Esophagus squamous epithelium (tissue), 5 donors: ENCODE results near the gene ABCF3. TPM values are rescaled to one million over a fixed set of nuclear protein-coding genes. Genes with fewer than 3 reads are reported as not detected.

Experiments used
- DNase-seq: peaks from one replicate; lab custom pipeline; 2025; lab: John Stamatoyannopoulos, UW
- H3K27ac ChIP-seq, 4 donors: fragments of 200-600 bp; sonication (generic); one replicate each; pipeline ENCODE4 v1.5.1; 2016 to 2019; ENCODE audit warnings: mild to moderate bottlenecking in 1 of 4
- H3K27me3 ChIP-seq, 4 donors: fragments of 200-600 bp; sonication (generic); 1 replicate in 3 of 4; 2 replicates in 1 of 4; pipeline versions ENCODE4 v1.5.1 to v1.6.0; 2017 to 2021; ENCODE audit warnings: antibody characterized with exemption in 1 of 4
- H3K36me3 ChIP-seq, 3 donors: fragments of 200-600 bp; sonication (generic); one replicate each; pipeline ENCODE4 v1.5.1; 2016 to 2019
- H3K4me1 ChIP-seq, 3 donors: fragments of 200-600 bp; sonication (generic); one replicate each; pipeline ENCODE4 v1.5.1; 2017 to 2019
- H3K4me3 ChIP-seq, 4 donors: fragments of 200-600 bp; sonication (generic); 1 replicate in 3 of 4; 2 replicates in 1 of 4; pipeline ENCODE4 v1.5.1; 2016 to 2019; ENCODE audit warnings: mild to moderate bottlenecking in 2 of 4, moderate library complexity in 1 of 4
- H3K9me3 ChIP-seq, 3 donors: fragments of 200-600 bp; sonication (generic); one replicate each; pipeline ENCODE4 v1.5.1; 2016 to 2019
- POLR2A ChIP-seq, 4 donors: fragments of 450-650 bp; IDR thresholded peaks; one replicate each; pipeline ENCODE4 v1.6.1; 2017; ENCODE audit warnings: antibody characterized with exemption in 4 of 4, mild to moderate bottlenecking in 4 of 4, moderate library complexity in 3 of 4
- WGBS, 2 donors: methylation state at CpG; one replicate each; pipeline ENCODE4 v1.1.5; 2018; 5-methylcytosine and 5-hydroxymethylcytosine counted together
- intact Hi-C: fragments of 100-400 bp; cut with DNase I; formaldehyde crosslinking; loops from one replicate; pipeline ENCODE4 v1.15.0; 2022
- total RNA-seq, 4 donors: library from RNA; depleted of rRNA; stranded (reverse); fragments of >200 nt; gene quantifications; one replicate each; pipeline ENCODE4 v1.1.0, GENCODE V29; 2016
- TF ChIP-seq, protein P1 (sequence below), 6 experiments: fragments of 450-650 bp in 4 of 6; fragments of 200-600 bp in 2 of 6; sonication (generic) in 2 of 6; IDR thresholded peaks; one replicate each; pipeline ENCODE4 v1.5.1; 2016 to 2019; ENCODE audit warnings: antibody characterized with exemption in 6 of 6, mild to moderate bottlenecking in 4 of 6, moderate library complexity in 4 of 6
- donor health status: DM: yes; HTN: yes; CAD: no.

ABCF3 gene
- total RNA-seq, 4 donors from 2014 or later = 31.4 to 63.1 (median 40.5) TPM

DNA sequence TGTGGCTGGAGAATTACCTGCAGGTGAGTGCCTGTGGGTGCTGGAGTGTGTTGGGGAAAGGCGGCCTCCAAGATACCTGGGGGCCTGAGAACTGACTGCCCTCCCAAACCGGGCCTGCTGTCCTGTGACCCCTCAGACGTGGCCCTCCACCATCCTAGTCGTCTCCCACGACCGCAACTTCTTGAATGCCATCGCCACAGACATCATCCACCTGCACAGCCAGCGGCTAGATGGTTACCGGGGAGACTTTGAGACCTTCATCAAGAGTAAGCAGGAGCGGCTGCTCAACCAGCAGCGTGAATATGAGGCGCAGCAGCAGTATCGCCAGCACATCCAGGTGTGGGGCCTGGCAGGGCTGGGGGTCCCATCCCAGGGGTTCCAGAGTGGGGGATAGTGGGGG is 3.4 kb downstream of the ABCF3 start:
- Histone ChIP-seq H3K4me3 (no peak overlapping the region), H3K9me3 (no peaks in the 10 kb centered on the region), H3K27ac (no peak overlapping the region), H3K27me3 (no peaks in the 10 kb centered on the region), H3K4me1 (peaks cover 16 to 38% (median 21%) of the 10 kb centered on the region in 3 donors), H3K36me3 (peaks cover 31 to 76% (median 61%) of the 10 kb centered on the region in 3 donors)
- no peak for TF ChIP-seq POLR2A (IDR thresholded peaks at IDR 0.05)
- TF ChIP-seq, protein P1, sequence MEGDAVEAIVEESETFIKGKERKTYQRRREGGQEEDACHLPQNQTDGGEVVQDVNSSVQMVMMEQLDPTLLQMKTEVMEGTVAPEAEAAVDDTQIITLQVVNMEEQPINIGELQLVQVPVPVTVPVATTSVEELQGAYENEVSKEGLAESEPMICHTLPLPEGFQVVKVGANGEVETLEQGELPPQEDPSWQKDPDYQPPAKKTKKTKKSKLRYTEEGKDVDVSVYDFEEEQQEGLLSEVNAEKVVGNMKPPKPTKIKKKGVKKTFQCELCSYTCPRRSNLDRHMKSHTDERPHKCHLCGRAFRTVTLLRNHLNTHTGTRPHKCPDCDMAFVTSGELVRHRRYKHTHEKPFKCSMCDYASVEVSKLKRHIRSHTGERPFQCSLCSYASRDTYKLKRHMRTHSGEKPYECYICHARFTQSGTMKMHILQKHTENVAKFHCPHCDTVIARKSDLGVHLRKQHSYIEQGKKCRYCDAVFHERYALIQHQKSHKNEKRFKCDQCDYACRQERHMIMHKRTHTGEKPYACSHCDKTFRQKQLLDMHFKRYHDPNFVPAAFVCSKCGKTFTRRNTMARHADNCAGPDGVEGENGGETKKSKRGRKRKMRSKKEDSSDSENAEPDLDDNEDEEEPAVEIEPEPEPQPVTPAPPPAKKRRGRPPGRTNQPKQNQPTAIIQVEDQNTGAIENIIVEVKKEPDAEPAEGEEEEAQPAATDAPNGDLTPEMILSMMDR (IDR thresholded peaks at IDR 0.05) = no peak
- intact Hi-C loops = no loop called here
- no peak for DNase-seq
- 95 to 97% methylated on average over 6 to 8 of the region's 13 CpGs for WGBS, 2 donors

DNA sequence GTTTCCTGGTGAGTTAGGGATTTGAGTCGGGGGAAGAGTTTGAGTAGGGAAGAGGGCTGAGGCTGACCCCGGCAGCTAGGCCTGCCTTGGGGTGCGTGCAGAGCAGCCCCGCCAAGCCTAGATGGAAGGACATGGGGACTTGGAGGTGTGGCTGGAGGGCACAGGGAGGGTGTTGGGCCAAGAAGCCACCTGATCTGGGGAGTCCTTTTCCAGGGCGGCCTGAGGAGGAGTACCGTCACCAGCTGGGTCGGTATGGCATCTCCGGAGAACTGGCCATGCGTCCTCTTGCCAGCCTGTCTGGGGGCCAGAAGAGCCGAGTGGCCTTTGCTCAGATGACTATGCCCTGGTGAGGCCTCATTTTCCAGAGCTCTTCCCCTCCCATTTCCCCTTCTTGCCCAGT is 6.9 kb downstream of the ABCF3 start:
- Histone ChIP-seq H3K9me3 (no peaks in the 10 kb centered on the region), H3K36me3 (peaks cover 31 to 89% (median 67%) of the 10 kb centered on the region in 3 donors), H3K4me3 (no peak overlapping the region), H3K27me3 (no peaks in the 10 kb centered on the region), H3K4me1 (peaks cover 0 to 11% (median 0%) of the 10 kb centered on the region in 3 donors), H3K27ac (no peak overlapping the region)
- DNase-seq = no peak
- TF ChIP-seq POLR2A (IDR thresholded peaks at IDR 0.05) = no peak
- TF ChIP-seq, protein P1 (IDR thresholded peaks at IDR 0.05) = no peak
- intact Hi-C loops = no loop called here
- whole genome bisulfite sequencing, 2 donors = 87 to 95% methylated on average over 6 to 9 of the region's 10 CpGs

- no peaks in the 10 kb centered on the region for H3K4me1 ChIP-seq
- H3K27me3 ChIP-seq = no peaks in the 10 kb centered on the region
- no peaks in the 10 kb centered on the region for H3K9me3 ChIP-seq
- intact Hi-C loops = no loop called here
- no peak overlapping the region for H3K27ac ChIP-seq
- DNase-seq = no peak
- WGBS, 2 donors = 89% methylated on average over 8 to 9 of the region's 9 CpGs
- TF ChIP-seq POLR2A (IDR thresholded peaks at IDR 0.05) = no peak
- TF ChIP-seq, protein P1 (IDR thresholded peaks at IDR 0.05) = no peak
- peaks cover 31 to 78% (median 58%) of the 10 kb centered on the region in 3 donors for H3K36me3 ChIP-seq
- no peak overlapping the region for H3K4me3 ChIP-seq
These were observed 8.1 kb downstream of the ABCF3 start for GRCh38 chr3:184193991-184194539.

- Histone ChIP-seq H3K36me3 (peaks cover 22 to 53% (median 35%) of the 10 kb centered on the region in 3 donors), H3K9me3 (no peaks in the 10 kb centered on the region), H3K27me3 (no peaks in the 10 kb centered on the region), H3K4me3 (no peak overlapping the region), H3K27ac (no peak overlapping the region), H3K4me1 (no peaks in the 10 kb centered on the region)
- DNase-seq = no peak
- 75 to 79% methylated on average over 2 to 4 of the region's 6 CpGs for WGBS, 2 donors
- intact Hi-C loops = no loop called here
- TF ChIP-seq, protein P1 (IDR thresholded peaks at IDR 0.05) = no peak
- no peak for TF ChIP-seq POLR2A (IDR thresholded peaks at IDR 0.05)
These were observed 10.5 kb downstream of the ABCF3 start for GRCh38 chr3:184196536-184196935.

DNA sequence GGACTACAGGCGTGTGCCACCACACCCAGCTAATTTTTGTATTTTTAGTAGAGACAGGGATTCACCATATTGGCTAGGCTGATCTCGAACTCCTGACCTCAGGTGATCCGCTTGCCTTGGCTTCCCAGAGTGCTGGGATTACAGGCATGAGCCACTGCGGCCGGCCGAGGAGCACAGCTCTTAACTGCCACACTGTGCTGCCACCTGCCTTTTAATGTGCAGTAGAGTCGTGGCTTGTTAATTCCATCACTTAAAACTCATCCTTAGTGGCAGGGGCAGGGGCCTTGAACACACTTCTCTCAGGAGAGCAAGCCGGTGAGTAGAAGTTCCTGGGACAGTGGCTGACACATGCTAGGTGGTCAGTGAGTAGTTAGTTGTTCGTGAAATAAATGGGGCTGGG is 12.5 kb downstream of the ABCF3 start:
- H3K4me1 ChIP-seq = no peaks in the 10 kb centered on the region
- H3K36me3 ChIP-seq = peaks cover 10 to 33% (median 15%) of the 10 kb centered on the region in 3 donors
- WGBS, 2 donors = 83 to 88% methylated on average over 8 of the region's 9 CpGs
- H3K27me3 ChIP-seq = no peaks in the 10 kb centered on the region
- H3K9me3 ChIP-seq = no peaks in the 10 kb centered on the region
- TF ChIP-seq, protein P1 (IDR thresholded peaks at IDR 0.05) = no peak
- no peak overlapping the region for H3K27ac ChIP-seq
- intact Hi-C loops = no loop called here
- DNase-seq = no peak
- H3K4me3 ChIP-seq = no peak overlapping the region
